H1 (cell line): ENCODE results near the gene UBAP2. TPM values are rescaled to one million over a fixed set of nuclear protein-coding genes. Genes with fewer than 3 reads are reported as not detected.
A peak's percentile ranks its signal among the peaks of the same experiment; 100 is the strongest.

ENCODE experiments used
- polyA plus RNA-seq, 7 experiments: library from polyadenylated mRNA; depleted of rRNA in 3 of 7; stranded (reverse) in 5 of 7; unstranded in 2 of 7; fragments of >200 nt in 5 of 7; fragments of 200-250 nt in 2 of 7; gene quantifications; 1 replicate in 5 of 7; 2 replicates in 1 of 7; 4 replicates in 1 of 7; pipeline versions ENCODE4 v1.2.1 to v1.2.3, GENCODE V29; 2011 to 2013; ENCODE audit warnings: missing spikeins in 2 of 7, mixed read lengths in 2 of 7
- small RNA-seq: library from polyadenylated mRNA; stranded (forward); fragments of <200 nt; extraction: miRNeasy Mini kit (QIAGEN cat#:217004); gene quantifications from one replicate; pipeline ENCODE3, GENCODE V24; 2013; ENCODE audit not compliant: insufficient read depth
- total RNA-seq: library from RNA; stranded (reverse); fragmentation: NEBNext Ultra II Directional; extraction: Animal tissue kit (Norgen Biotek cat#: 25700); gene quantifications from 2 replicates; pipeline ENCODE4 v1.2.1, GENCODE V29; 2021

The UBAP2 gene
- total and polyA plus RNA-seq, 2 of the 8 experiments (the other 6 are each of a cell fraction or from before 2014, with no cell fraction given): 75.0 to 81.4 TPM

Small RNA genes within 50 kb of the gene (small RNA-seq; reads per million reads assigned to genes)
- gene RN7SKP114 (not detected), gene SNORD121A (24.9 reads per million, percentile 93 among the genes with 10 or more reads in this experiment), gene SNORD121B (not detected)

Other genes with a start within 250 kb of the UBAP2 start
- gene UBE2R2, start 231.7 kb downstream of the UBAP2 start, total RNA-seq: 42.1 and 42.4 TPM in 2 replicates
- gene UBE2R2, start 231.7 kb downstream of the UBAP2 start, polyA plus RNA-seq (2011; rRNA removed): 15.6 and 19.4 TPM in 2 replicates
- 27.5 and 29.2 TPM in 2 replicates for gene DCAF12, start 77.8 kb upstream of the UBAP2 start, total RNA-seq
- 18.6 and 22.7 TPM in 2 replicates for gene DCAF12, start 77.8 kb upstream of the UBAP2 start, polyA plus RNA-seq (2011; rRNA removed)
- gene UBAP1, start 130.2 kb upstream of the UBAP2 start, total RNA-seq: 31.3 and 32.4 TPM in 2 replicates
- gene UBAP1, start 130.2 kb upstream of the UBAP2 start, polyA plus RNA-seq (2011; rRNA removed): 25.0 and 31.4 TPM in 2 replicates